Endothelial cell of umbilical vein (primary cell): ENCODE data around the gene PIGM. TPM values are rescaled to one million over a fixed set of nuclear protein-coding genes. Genes with fewer than 3 reads are reported as not detected.

Source experiments
- BruUV-seq: library from RNA; stranded (reverse); fragments of 400-500 nt; replicated peaks from 2 replicates; lab custom pipeline; 2021; lab: Mats Ljungman, UMichigan
- CTCF ChIA-PET: fragments of 300-600, 350-600 bp; sonication (Branson Sonifier 250); formaldehyde crosslinking; loops from one replicate; lab custom pipeline; 2021; ENCODE audit warnings: antibody characterized with exemption, inconsistent platforms; lab: Charles Lee
- POLR2A ChIA-PET: fragments of 300-600, 350-600 bp; sonication (Branson Sonifier 250); formaldehyde crosslinking; loops from one replicate; lab custom pipeline; 2021; ENCODE audit warnings: antibody characterized with exemption, inconsistent platforms; lab: Charles Lee
- DNase-seq: peaks from one replicate; pipeline ENCODE4 v3.0.0-alpha.2; 2011; ENCODE audit warnings: low read depth, low spot score
- FAIRE-seq: peaks from 2 replicates; lab custom pipeline; 2011; peaks lifted over from hg19 to GRCh38; lab: Jason Lieb, UNC
- H2AFZ ChIP-seq: 2 replicates; pipeline ENCODE4 v1.6.0; 2012; ENCODE audit warnings: low read depth, low read length, control low read depth, inconsistent platforms
- H3K27ac ChIP-seq: 2 replicates; pipeline ENCODE4 v1.5.1; 2011; ENCODE audit warnings: low read depth, mild to moderate bottlenecking, control low read depth, low read length, moderate library complexity; ENCODE audit not compliant: insufficient read depth
- H3K27me3 ChIP-seq, 2 experiments: 2 replicates each; pipeline versions ENCODE4 v1.6.0 to v1.6.1; 2011; ENCODE audit warnings: low read length in 2 of 2, mixed read lengths in 1 of 2; ENCODE audit not compliant: control insufficient read depth in 2 of 2, insufficient read depth in 2 of 2
- H3K36me3 ChIP-seq, 2 experiments: 2 replicates in 1 of 2; 3 replicates in 1 of 2; pipeline ENCODE4 v1.5.1; 2011; ENCODE audit warnings: low read length in 2 of 2, mild to moderate bottlenecking in 1 of 2, moderate library complexity in 1 of 2; ENCODE audit not compliant: control insufficient read depth in 2 of 2, insufficient read depth in 2 of 2; ENCODE audit errors: extremely low read depth in 1 of 2
- H3K4me1 ChIP-seq: 3 replicates; pipeline ENCODE4 v1.5.1; 2011; ENCODE audit warnings: mild to moderate bottlenecking, low read length; ENCODE audit not compliant: control insufficient read depth, insufficient read depth; ENCODE audit errors: extremely low read depth
- H3K4me2 ChIP-seq: 2 replicates; pipeline ENCODE4 v1.6.1; 2011; ENCODE audit warnings: low read length, control low read depth, mixed read lengths; ENCODE audit not compliant: insufficient read depth
- H3K4me3 ChIP-seq, 3 experiments: fragments of 200-600 bp in 1 of 3; sonication (generic), shearing (Covaris generic) in 1 of 3; replicated peaks in 1 of 3; 2 replicates each; pipeline ENCODE4 v1.5.1; 2011 to 2016; ENCODE audit warnings: control low read depth in 3 of 3, low read length in 3 of 3, mild to moderate bottlenecking in 2 of 3, inconsistent platforms in 1 of 3, low read depth in 1 of 3, moderate library complexity in 1 of 3; ENCODE audit not compliant: insufficient read depth in 1 of 3
- H3K79me2 ChIP-seq: 2 replicates; pipeline ENCODE4 v1.6.0; 2012; ENCODE audit warnings: low read length, inconsistent platforms; ENCODE audit not compliant: control insufficient read depth, insufficient read depth
- H3K9ac ChIP-seq: replicated peaks from 2 replicates; pipeline ENCODE3; 2011; ENCODE audit warnings: low read length, control low read depth; ENCODE audit not compliant: insufficient read depth; ENCODE audit errors: extremely low read depth
- H3K9me1 ChIP-seq: replicated peaks from 3 replicates; pipeline ENCODE4 v1.6.0; 2011; ENCODE audit warnings: mild to moderate bottlenecking, low read length; ENCODE audit not compliant: control insufficient read depth, insufficient read depth; ENCODE audit errors: extremely low read depth
- H3K9me3 ChIP-seq: replicated peaks from 2 replicates; pipeline ENCODE4 v1.5.1; 2012; ENCODE audit warnings: low read length, inconsistent platforms; ENCODE audit not compliant: control insufficient read depth, insufficient read depth
- H4K20me1 ChIP-seq: replicated peaks from 2 replicates; pipeline ENCODE3; 2011; ENCODE audit warnings: mild to moderate bottlenecking, low read length; ENCODE audit not compliant: control insufficient read depth, insufficient read depth; ENCODE audit errors: extremely low read depth
- EZH2 ChIP-seq: IDR thresholded peaks from 2 replicates; pipeline ENCODE4 v1.6.1; 2012; ENCODE audit warnings: borderline replicate concordance, low read depth, mild to moderate bottlenecking, moderate library complexity, low read length, inconsistent platforms; ENCODE audit not compliant: severe bottlenecking
- FOS ChIP-seq: IDR thresholded peaks from 2 replicates; pipeline ENCODE4 v1.6.1; 2011; ENCODE audit warnings: mild to moderate bottlenecking, low read length, moderate library complexity, borderline replicate concordance; ENCODE audit not compliant: insufficient read depth
- GATA2 ChIP-seq: IDR thresholded peaks from 2 replicates; pipeline ENCODE4 v1.7.0; 2011; ENCODE audit warnings: low read depth, mild to moderate bottlenecking, moderate library complexity, mixed read lengths, low read length; ENCODE audit not compliant: insufficient read length, insufficient read depth
- JUN ChIP-seq: IDR thresholded peaks from 2 replicates; pipeline ENCODE4 v1.6.1; 2011; ENCODE audit warnings: borderline replicate concordance, low read depth; ENCODE audit not compliant: insufficient read length, insufficient read depth
- MYC ChIP-seq: IDR thresholded peaks from one replicate; pipeline ENCODE4 v1.6.1; 2011; ENCODE audit warnings: mild to moderate bottlenecking, low read depth, low read length
- POLR2A ChIP-seq: IDR thresholded peaks from 2 replicates; pipeline ENCODE4 v1.6.1; 2012; ENCODE audit warnings: low read depth, mild to moderate bottlenecking, control low read depth, low read length
- POLR2AphosphoS5 ChIP-seq: IDR thresholded peaks from 2 replicates; pipeline ENCODE4 v1.6.1; 2012; ENCODE audit warnings: low read depth, mild to moderate bottlenecking, control low read depth, low read length, moderate library complexity; ENCODE audit not compliant: insufficient read depth
- dilution Hi-C: fragments of 300-500 bp; cut with MboI; formaldehyde crosslinking; loops from one replicate; pipeline ENCODE4 v1.15.0; 2019; ENCODE audit warnings: low sequenced_read_pairs; ENCODE audit not compliant: extremely low pct_ligation_motif_present
- intact Hi-C: fragments of 100-400 bp; cut with micrococcal nuclease; formaldehyde crosslinking; loops from one replicate; pipeline ENCODE4 v1.10.0; 2022
- polyA plus RNA-seq, 4 experiments: library from polyadenylated mRNA; depleted of rRNA in 3 of 4; stranded (reverse) in 3 of 4; unstranded in 1 of 4; fragments of >200 nt; gene quantifications; 2 replicates each; pipeline versions ENCODE4 v1.2.1 to v1.2.3, GENCODE V29; 2011 to 2012; ENCODE audit warnings: missing spikeins in 1 of 4
- total RNA-seq: library from RNA; stranded (reverse); gene quantifications from 2 replicates; pipeline ENCODE4 v1.2.3, GENCODE V29; 2021
- TF ChIP-seq, protein P1 (sequence below), 2 donors: IDR thresholded peaks; 1 replicate in 1 of 2; 2 replicates in 1 of 2; pipeline ENCODE4 v1.5.1; 2011; ENCODE audit warnings: low read length in 2 of 2, mild to moderate bottlenecking in 2 of 2, moderate library complexity in 2 of 2, control low read depth in 1 of 2, inconsistent platforms in 1 of 2, low read depth in 1 of 2; ENCODE audit not compliant: insufficient read depth in 1 of 2; ENCODE audit errors: extremely low read depth in 1 of 2
- TF ChIP-seq, protein P2 (sequence below): IDR thresholded peaks from 2 replicates; pipeline ENCODE4 v1.6.1; 2011; ENCODE audit not compliant: insufficient read depth, insufficient read length

The PIGM gene
- total and polyA plus RNA-seq, 2 donors (not counting 3 experiments of a cell fraction or from before 2014, with no cell fraction given) = 3.4 to 5.4 TPM

DNA sequence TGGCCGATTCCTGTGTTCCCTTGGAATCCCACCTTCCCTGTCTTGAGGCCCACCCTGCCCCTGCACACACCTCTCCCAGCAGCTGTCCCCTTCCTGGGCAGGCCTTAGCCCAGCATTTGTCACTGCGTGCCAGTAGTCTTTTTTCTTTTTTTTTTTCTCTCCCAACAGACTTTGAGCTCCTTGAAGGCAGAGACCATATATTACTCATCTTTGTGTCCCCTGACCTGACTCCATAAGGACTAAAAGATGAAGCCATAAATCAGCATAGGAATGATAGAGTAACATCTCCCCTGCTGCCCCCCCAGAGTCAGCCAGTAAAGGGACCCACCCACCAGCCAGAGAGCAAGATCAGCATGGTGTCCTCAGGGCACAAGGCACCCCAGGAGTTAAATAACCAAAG lies 27.4 kb downstream of the PIGM start:
- BruUV-seq = no TSS peak
- H3K4me1 ChIP-seq = no peaks in the 10 kb centered on the region
- CTCF ChIA-PET = interaction anchor here (0.9 to 7.4 kb wide), 9 partner anchors 33 to 871 kb away, joined by 3 to 169 read pairs (median 5); partner anchors contain the start of gene IGSF9
- POLR2A ChIA-PET = no interaction called here
- H3K9me1 ChIP-seq = no peaks in the 10 kb centered on the region
- H3K9me3 ChIP-seq = no peaks in the 10 kb centered on the region
- no peak overlapping the region for H3K4me2 ChIP-seq
- dilution Hi-C loops = no loop called here
- no peak for DNase-seq
- H3K4me3 ChIP-seq = no peak overlapping the region
- H2AFZ ChIP-seq = no peak overlapping the region
- intact Hi-C loops = no loop called here
- H3K27ac ChIP-seq = no peak overlapping the region
- no peak for FAIRE-seq
- no peaks in the 10 kb centered on the region for H3K36me3 ChIP-seq
- H3K9ac ChIP-seq = no peak overlapping the region
- TF ChIP-seq MYC = no peak
- TF ChIP-seq, protein P1, sequence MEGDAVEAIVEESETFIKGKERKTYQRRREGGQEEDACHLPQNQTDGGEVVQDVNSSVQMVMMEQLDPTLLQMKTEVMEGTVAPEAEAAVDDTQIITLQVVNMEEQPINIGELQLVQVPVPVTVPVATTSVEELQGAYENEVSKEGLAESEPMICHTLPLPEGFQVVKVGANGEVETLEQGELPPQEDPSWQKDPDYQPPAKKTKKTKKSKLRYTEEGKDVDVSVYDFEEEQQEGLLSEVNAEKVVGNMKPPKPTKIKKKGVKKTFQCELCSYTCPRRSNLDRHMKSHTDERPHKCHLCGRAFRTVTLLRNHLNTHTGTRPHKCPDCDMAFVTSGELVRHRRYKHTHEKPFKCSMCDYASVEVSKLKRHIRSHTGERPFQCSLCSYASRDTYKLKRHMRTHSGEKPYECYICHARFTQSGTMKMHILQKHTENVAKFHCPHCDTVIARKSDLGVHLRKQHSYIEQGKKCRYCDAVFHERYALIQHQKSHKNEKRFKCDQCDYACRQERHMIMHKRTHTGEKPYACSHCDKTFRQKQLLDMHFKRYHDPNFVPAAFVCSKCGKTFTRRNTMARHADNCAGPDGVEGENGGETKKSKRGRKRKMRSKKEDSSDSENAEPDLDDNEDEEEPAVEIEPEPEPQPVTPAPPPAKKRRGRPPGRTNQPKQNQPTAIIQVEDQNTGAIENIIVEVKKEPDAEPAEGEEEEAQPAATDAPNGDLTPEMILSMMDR (IDR thresholded peaks at IDR 0.05; ENCODE audit: extremely low read depth in 1 of 2, insufficient read depth in 1 of 2, low read depth in 1 of 2, low read length in 2 of 2) = no peak
- TF ChIP-seq FOS = no peak
- TF ChIP-seq EZH2 = no peak
- no peak for TF ChIP-seq GATA2
- TF ChIP-seq JUN = no peak
- no peak for TF ChIP-seq POLR2A
- TF ChIP-seq, protein P2, sequence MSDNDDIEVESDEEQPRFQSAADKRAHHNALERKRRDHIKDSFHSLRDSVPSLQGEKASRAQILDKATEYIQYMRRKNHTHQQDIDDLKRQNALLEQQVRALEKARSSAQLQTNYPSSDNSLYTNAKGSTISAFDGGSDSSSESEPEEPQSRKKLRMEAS = no peak
- no peak for TF ChIP-seq POLR2AphosphoS5
- H4K20me1 ChIP-seq = no peaks in the 10 kb centered on the region
- H3K79me2 ChIP-seq = no peaks in the 10 kb centered on the region
- peaks cover 3 to 11% of the 10 kb centered on the region in 2 experiments for H3K27me3 ChIP-seq
